NCI-H2107 treated with DMSO at 0.1 percent for 48 hours (cell line): ENCODE measurements around the gene VIT.

ENCODE experiments used
- DNase-seq: peaks from one replicate; lab custom pipeline; 2025; ENCODE audit not compliant: unreplicated experiment; lab: John Stamatoyannopoulos, UW

VIT gene

GRCh38 chr2:36756438-36756837, 59.9 kb downstream of the VIT start:
- no peak for DNase-seq

GRCh38 chr2:36762764-36763490, 66.4 kb downstream of the VIT start:
- no peak for DNase-seq

GRCh38 chr2:36769106-36769505, 72.6 kb downstream of the VIT start:
- no peak for DNase-seq

GRCh38 chr2:36770542-36771287, 74.2 kb downstream of the VIT start:
- DNase-seq, result no peak

GRCh38 chr2:36771671-36772070, 75.2 kb downstream of the VIT start:
- no peak for DNase-seq

GRCh38 chr2:36773947-36774346, 77.4 kb downstream of the VIT start:
- no peak for DNase-seq

GRCh38 chr2:36775261-36775660, 78.8 kb downstream of the VIT start:
- DNase-seq, result no peak

GRCh38 chr2:36775806-36776205, 79.3 kb downstream of the VIT start:
- no peak for DNase-seq

- no peak for DNase-seq
Observed at GRCh38 chr2:36777272-36777671, 80.8 kb downstream of the VIT start.

GRCh38 chr2:36777788-36778187, 81.3 kb downstream of the VIT start:
- DNase-seq, result no peak

- no peak for DNase-seq
Observed at GRCh38 chr2:36779462-36779861, 83.0 kb downstream of the VIT start.

GRCh38 chr2:36780231-36780839, 83.8 kb downstream of the VIT start:
- peak; percentile 45 for DNase-seq

- no peak for DNase-seq
Observed at GRCh38 chr2:36781907-36782720, 85.6 kb downstream of the VIT start.

- no peak for DNase-seq
Observed at GRCh38 chr2:36783246-36783645, 86.7 kb downstream of the VIT start.

GRCh38 chr2:36785179-36785795, 88.8 kb downstream of the VIT start:
- DNase-seq, result peak; percentile 62

GRCh38 chr2:36789181-36789804, 92.8 kb downstream of the VIT start:
- no peak for DNase-seq

- DNase-seq, result no peak
Observed at GRCh38 chr2:36792951-36793350, 96.4 kb downstream of the VIT start.

- DNase-seq, result no peak
Observed at GRCh38 chr2:36797324-36798070, 101.0 kb downstream of the VIT start.

- DNase-seq, result no peak
Observed at GRCh38 chr2:36798724-36799123, 102.2 kb downstream of the VIT start.

GRCh38 chr2:36800381-36800780, 103.9 kb downstream of the VIT start:
- no peak for DNase-seq
